SH-SY5Y (cell line): ENCODE measurements around the gene VPREB3.

Experiments
- GATA2 ChIP-seq: IDR thresholded peaks from 2 replicates; pipeline ENCODE4 v1.6.1; 2011; ENCODE audit warnings: mild to moderate bottlenecking, low read depth, low read length
- GATA3 ChIP-seq: IDR thresholded peaks from 2 replicates; pipeline ENCODE4 v1.6.1; 2011; ENCODE audit warnings: low read depth, mild to moderate bottlenecking, low read length, moderate library complexity

VPREB3 gene

DNA sequence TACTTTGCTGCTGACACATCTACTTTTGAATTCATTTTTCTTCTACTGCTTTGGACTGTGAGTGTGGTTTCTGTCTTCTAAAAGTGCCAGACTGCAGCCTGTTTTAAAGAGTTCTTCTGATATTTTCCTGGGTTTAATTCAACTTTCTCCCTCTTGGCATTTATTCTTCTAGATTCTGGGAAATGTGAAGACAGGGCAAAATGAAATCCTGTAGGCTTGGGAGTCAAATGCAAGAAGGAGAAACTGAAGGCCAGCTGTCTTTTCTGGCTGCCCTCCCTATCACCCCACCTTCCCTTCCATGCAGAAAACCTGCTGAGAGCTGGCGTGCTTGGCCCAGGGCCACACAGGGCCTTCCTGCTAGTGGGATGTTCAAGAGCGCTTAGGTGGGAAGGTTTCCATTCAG is 10.9 kb downstream of the VPREB3 start:
- TF ChIP-seq GATA2 (no peak), GATA3 (no peak)

DNA sequence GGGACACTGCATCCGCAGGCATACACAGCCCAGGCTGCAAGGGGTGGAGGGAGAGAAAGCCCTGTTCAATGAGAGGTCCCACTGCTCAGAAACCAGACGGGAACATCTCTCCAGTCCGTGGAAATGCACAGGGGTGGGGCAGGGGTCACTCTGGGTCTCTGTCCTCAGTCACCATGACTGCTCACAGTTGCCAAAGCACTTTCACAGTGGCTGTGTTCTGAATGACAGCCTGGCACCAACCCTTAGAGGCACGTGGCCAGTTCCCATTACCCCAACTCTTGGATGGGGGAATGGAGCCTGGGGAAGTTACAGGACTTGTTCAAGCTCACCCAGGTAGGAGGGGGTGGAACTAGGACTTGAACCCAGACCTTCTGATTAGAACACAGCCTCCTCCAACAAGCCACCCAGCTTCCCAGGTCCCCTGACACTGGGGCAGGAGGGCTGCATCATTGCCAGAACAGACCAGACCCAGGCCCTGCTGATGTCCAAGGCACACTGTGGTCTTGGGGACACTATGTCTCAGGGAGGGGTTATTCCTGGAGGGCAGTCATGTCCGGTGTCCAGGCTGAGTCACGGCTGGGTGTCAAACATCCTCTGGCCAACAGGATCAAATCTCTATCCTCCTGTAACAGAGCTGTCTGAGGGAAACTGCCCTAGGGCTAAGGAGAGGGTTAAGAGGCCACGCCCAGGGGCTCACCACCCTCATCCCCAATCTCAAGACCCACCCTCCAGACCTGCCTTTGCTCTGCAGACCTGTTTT is 11.5 kb downstream of the VPREB3 start:
- no peak for TF ChIP-seq GATA3

DNA sequence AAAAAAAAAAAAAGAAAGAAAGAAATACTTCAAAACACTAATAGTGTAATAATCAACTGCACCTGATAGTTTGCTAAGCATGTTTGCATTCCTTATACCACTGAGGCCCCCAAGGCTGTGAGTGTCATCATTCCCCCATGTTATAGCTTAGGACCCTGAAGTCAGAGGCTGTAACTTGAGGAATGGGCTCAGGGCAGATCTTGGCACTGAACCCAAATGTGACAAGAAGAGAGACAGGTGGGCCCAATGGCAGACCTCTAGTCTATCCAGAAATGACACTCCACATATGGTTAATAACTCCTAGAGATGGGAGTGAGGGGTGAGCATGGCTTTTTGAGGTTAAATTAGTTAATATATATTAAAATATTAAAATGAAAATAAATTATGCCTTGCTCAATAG is 16.5 kb downstream of the VPREB3 start:
- TF ChIP-seq GATA2 (no peak), GATA3 (no peak)

DNA sequence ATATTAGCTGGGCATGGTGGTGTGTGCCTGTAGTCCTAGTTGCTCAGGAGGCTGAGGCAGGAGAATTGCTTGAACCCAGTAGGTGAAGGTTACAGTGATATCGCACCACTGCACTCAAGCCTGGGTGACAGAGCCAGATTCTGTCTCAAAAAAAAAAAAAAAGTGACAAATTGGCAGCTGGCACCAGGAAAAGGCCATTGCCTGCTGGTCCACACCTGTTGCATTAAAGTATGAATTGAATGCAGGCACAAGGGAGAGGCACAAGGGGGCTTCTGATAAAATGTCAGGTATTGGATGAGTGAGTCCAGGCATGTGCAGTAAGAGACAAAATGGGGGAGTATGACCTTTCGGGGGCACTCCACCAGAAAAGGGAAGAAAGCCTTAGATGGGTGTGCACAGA is 31.5 kb downstream of the VPREB3 start:
- no peak for TF ChIP-seq GATA3
- no peak for TF ChIP-seq GATA2

DNA sequence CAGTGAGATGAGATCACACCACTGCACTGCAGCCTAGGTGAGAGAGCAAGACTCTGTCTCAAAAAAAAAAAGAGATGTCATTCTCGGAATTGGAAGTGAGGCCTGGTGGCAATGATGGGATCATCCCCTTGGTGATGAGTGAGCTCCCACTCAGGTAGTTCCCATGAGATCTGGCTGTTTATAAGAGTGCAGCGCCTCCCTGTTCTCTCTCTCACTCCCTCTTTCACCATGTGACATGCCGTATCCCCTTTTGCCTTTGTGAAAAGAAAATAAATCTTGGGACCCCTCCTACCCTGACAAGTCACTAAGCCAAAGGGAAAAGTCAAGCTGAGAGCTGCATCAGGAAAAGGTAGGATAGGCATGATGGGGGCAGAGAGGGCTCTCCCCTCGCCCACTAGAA is 32.1 kb downstream of the VPREB3 start:
- TF ChIP-seq GATA2 (no peak), GATA3 (no peak)

DNA sequence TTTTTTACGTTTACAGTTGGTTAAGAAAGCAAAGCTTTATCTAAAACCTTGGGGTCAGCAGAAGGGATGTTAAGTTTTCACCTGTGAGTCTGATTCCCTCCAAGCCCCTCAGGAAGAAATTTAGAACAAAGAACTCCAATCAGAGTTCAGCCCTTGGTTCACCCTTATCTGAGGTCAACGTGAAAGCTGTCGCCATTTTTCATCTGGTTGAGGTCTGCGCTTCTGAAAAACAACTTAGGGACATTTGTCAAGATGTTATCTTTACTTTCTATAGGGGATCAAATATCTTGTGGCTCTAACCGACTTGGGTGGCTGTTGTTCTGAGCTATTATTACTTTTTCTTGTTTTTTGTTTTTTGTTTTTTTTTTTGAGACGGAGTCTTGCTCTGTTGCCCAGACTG is 33.4 kb downstream of the VPREB3 start:
- TF ChIP-seq GATA3 (no peak), GATA2 (no peak)

DNA sequence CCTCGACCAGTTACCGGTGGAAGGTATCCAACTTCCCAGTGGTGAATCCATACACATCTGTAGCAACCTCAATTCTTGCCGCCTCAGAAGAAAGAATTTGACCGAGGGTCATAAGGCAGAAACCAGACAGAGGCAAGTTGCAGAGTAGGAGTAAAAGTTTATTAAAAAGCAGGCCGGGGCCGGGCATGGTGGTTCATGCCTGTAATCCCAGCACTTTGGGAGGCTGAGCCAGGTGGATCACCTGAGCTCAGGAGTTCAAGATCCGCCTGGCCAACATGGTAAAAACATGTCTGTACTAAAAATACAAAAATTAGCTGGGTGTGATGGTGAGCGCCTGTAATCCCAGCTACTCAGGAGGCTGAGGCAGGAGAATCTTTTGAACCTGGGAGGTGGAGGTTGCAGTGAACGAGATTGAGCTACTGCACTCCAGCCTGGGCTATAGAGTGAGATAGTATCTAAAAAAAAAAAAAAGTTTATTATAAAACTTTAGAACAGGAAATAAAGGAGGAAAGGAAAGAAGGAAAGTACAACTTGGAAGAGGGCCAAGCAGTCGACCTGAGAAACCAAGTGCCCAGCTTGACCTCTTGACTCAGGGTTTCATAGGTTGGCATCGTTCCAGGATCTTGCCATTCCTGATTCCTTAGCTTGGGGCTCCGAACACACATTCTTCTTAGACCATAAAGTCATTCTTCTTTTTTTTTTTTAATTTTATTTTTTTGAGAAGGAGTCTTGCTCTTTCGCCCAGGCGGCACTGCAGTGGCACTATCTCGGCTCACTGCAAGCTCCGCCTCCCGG is 35.7 kb downstream of the VPREB3 start:
- no peak for TF ChIP-seq GATA2
- no peak for TF ChIP-seq GATA3

DNA sequence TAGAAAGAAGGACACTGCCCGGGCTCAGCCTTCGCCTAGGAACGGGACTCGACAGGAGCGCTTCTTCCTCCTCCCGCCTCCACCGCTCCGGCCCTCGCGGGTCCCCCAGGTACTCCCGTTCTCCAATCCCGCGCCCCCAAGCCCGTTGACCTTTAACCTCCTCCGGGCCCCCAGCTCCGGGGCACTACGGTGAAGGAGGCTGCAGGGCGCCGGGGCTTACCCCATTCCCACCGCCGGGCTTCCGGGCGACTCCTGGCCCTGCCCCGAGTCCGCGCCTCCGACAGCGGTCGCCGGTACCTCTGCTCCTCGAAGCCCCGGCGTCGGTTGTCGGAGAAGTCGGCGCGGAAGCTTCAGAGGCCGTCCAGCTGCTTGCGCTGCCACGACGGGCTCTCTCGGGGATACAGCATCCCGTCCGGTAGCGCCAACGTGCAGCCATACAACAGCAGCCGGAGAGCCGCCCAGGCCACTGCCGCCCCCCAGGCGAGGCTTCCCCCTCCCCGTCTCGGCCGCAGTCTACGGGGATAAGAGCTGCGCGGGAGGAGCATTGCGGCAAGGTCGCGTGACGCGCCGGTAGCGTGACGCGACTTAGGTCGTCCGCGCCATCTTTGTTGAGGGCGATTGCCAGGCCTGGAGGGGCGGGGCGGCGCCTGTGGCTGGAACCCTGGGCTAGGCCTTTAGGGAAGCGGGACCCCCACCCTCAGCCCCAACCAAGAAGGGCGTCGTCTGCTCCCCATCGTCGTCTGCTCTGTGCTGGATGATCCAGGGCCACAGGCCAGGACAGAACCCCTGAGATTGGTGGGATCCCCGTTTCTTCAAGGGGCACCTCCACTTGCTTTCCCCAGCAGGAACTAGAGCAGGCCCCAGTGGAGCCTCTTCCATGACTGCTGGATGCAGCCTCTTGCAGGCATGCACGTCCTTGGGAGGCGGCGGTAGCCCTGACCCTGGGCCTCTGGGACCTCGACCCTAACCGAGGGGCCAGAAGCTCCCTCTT is 37.1 kb downstream of the VPREB3 start:
- no peak; the same call in 1 of the 2 replicates for TF ChIP-seq GATA2
- no peak for TF ChIP-seq GATA3

DNA sequence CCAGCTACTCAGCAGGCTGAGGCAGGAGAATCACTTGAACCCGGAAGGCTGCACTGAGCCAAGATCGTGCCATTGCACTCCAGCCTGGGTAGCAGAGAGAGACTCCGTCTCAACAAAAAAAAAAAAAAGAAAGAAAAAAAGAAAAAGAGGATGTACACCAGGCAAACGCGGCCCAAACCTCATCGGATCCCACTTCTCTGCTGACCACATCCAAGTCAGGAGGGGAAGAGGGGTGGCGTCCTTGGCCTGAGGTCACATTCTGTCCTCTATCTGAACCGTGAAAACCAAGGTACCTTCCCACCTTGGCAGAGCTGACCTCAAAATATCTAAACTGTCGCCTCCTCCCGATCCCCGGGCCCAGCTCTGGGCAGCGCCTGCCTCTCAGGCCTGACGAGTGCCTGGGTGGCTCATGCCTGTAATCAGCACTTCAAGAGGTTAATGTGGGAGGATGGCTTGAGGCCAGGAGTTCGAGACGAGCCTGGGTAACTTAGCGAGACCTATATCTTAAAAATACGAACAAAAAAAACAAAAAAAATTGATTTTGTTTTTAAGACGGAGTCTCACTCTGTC is 38.3 kb downstream of the VPREB3 start:
- no peak for TF ChIP-seq GATA2
- TF ChIP-seq GATA3 = no peak

DNA sequence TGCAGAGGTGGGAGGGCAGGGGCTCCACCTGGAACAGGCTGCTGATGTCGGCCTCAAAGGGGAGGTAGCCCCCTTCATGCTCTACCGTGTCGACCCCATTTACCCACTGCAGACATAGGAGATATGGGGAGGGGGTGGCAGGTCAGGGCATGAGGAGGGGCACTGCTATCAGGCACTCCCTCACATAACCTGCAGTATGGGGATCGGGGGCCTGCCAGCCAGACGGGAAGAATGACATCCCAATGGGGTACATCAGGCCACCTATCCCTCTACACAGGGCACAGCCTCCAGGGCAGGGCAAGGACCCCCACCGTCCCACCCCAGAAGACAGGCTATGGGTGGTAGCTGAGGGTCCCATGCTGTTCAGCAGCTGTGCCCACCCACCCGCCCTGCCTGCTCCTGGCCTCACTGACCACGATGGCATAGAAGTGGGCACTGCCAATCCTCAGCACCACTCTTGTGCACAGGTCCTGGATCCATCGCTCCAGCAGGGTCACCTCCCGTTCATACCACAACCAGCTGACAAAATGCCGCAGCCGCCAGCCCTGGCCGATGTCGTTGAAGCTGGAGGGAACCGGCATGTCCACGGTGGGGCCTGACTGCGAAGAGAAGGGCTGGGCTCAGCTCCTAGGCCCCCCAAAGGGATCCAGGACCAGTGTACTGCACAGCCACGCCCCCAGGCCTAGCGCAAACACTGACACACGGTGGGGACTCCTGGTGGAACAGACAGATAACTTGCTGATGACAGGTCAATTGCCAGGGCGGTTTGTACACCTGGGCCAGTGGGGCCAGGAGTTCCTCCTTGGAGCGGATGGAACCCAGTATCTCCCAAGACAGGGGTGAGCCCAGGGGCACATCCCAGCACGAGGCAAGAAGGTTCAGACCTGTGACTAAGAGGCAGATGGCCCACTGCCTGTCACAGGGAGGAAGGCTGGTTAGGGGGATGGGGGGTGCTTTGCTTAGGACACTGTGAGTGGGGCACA is 39.3 kb downstream of the VPREB3 start:
- no peak for TF ChIP-seq GATA2
- TF ChIP-seq GATA3 = no peak

DNA sequence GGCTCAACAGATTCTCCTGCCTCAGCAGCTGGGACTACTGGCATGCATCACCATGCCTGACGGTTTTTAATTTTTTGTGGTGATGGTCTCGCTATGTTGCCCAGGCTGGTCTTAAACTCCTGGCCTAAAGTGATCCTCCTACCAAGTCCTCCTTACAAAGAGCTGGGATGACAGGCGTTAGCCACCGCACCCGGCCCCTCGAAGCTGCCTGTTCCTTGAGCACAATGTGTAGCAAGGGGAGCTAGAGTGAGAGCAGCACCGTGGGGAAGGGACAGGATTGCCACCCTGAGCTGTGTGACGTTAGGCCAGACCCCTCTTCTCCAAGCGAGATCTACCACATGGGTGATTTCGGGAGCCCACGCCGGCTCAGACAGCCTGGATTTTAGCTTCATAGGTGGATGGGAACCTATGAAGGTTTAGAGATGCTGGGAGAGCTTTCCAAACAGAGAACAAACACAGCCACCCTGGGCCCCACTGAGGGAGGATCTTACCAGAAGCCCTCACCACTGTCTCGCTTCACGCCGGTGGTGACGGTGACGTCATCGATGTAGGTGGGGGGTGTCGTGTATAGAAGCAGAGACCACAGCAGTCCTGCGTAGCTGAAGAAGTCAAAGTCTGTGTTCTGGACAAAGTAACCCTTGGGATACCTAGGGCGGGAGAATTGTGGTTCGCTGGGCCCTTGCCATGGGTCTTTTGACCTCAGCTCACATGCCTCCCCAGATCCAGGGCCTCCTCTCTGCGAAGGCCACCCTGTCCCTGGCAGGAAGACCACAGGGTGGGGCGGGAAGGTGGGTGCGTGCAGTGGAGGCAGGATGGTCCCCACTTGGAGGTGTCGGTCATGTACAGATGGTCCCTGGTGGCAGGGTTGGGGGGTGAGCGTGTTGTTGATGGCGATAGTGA is 40.3 kb downstream of the VPREB3 start:
- TF ChIP-seq GATA3 (no peak), GATA2 (no peak)

DNA sequence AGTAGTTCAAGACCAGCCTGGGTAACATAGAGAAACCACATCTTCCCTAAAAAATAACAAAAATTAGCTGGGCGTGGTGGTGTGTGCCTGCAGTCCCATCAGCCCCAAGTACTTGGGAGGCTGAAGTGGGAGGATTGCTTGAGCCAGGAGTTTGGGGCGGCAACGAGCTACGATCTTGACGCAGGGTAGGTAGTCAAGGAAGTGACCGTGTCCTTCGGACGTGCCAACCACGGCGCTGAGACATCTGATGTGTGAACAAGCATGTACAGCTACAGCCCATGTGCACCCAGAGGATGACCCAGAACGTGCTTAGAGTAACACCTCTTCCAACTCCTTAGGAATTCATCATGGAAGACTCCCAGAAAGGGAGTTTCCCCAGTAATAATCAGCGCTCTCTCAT is 42.0 kb downstream of the VPREB3 start:
- TF ChIP-seq GATA3 (no peak), GATA2 (no peak)
